PFSK-1 (cell line): ENCODE data around the gene JUNB.

ENCODE experiments used
- POLR2AphosphoS5 ChIP-seq: IDR thresholded peaks from 2 replicates; pipeline ENCODE4 v1.6.1; 2012; ENCODE audit warnings: low read depth, mild to moderate bottlenecking, control low read depth, low read length, moderate library complexity
- TAF1 ChIP-seq: IDR thresholded peaks from 2 replicates; pipeline ENCODE4 v1.6.1; 2012; ENCODE audit warnings: low read length, control low read depth, borderline replicate concordance; ENCODE audit not compliant: insufficient read depth

DNA sequence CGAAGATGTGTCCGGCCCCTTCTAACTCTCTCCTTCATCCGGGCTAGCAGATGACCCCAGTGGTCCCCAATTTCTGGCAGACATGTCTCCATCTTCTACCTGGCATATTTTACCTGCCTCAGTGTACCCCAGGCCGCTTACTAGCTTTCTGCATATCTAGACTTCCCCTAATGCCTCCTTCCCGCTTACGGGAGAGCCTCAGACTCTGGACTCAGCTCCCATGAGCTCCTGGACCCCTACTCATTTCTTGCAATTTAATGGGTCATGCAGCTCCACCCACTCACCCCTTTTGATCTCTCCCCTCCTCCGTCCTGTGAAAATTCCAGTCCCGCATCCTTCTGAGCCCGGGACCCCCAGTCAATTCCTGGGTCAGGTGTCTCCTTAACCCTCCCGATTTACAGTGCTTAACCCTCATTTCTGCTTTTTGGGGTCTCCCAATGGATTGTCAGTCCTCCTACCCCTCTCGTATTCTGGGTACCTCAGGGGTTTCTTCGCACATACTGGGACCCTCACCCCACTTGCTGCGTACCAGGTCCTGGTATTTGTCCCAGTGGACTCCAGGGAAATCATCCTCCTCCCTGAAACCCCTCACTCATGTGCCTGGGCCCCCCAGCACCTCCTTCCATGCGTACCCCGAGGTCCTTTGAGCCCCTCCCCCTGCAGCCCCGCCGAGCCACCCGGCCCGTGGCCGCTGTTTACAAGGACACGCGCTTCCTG lies 500 bp upstream of the JUNB start:
- TF ChIP-seq TAF1 (no peak), POLR2AphosphoS5 (no peak)
